Epidermal melanocyte (primary cell): ENCODE data around the gene ZCCHC18.

Experiments used
- DNase-seq: peaks from one replicate; pipeline ENCODE4 v3.0.0; 2011; ENCODE audit warnings: low spot score; ENCODE audit not compliant: insufficient read length

Gene ZCCHC18

DNA sequence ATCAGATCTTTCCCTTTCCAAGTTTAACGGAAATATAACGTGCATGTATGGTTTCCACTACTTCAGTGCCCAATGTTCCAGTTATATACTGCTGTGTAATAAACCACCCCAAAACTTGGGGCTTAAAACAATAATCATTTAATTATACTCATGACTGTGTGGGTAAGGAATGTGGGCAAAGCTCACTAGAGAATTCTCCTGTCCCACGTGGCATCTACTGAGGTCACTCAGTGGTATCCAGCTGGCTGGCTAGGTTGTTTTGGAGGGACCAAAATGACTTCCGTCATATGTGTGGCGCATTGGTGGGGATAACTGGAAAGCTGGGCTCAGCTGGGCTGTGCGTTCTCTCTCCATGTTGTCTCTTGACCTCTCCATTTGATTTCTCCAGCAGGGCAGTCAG lies 18.5 kb downstream of the ZCCHC18 start:
- no peak for DNase-seq

- DNase-seq, result no peak
These were observed 22.4 kb downstream of the ZCCHC18 start for GRCh38 chrX:104134583-104135261.

- no peak for DNase-seq
These were observed 23.4 kb downstream of the ZCCHC18 start for GRCh38 chrX:104135677-104136076.

- peak; percentile 56 for DNase-seq
These were observed 24.1 kb downstream of the ZCCHC18 start for GRCh38 chrX:104136241-104137019.

GRCh38 chrX:104137496-104137895 lies 25.2 kb downstream of the ZCCHC18 start:
- DNase-seq, result no peak

DNA sequence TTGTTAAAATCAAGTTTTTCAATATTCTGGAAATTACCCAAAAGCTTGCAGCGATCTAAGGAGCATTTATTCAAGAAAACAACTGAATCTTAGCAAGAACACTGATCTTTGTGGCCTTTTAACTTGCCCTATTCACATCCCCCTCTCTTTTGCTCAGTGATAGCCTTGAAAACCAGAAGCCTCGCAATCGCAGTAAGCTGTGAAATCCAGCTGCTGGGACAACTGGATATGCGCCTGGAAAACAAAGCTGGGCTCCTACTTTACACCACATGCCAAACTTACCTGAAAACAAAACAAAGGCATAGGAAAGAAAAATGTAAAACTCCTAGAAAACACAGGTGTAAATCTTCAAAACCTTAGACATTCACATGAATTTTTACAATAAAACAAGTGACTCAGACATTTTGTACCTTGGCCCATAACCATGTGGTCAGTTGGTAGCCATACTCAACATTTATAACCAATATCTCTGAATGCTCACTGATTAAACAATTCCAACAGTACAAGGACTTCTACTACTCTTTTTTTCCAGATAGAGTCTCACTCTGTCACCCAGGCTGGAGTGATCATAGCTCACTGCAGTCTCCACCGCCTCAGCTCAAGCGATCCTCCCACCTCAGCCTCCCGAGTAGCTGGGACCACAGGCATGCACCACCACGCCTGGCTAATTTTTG lies 28.9 kb downstream of the ZCCHC18 start:
- no peak for DNase-seq

DNA sequence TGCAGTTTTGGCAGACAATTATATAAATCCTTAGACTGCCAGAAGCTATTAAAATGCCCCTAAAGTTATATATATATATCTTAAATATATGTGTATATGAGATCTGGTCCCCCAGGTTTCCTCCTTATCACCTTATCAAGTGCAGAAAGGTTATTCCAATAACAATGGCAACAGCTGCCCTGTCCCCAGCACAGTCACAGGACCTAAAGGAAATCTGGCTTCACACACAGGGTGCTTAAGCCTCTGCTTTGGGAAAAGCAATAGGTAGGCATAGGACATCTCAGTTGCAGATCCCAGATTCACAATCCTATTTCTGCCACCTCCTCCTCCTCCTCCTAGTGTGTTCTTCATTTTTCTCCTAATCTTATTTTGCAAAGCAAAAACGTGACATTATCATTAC lies 38.7 kb downstream of the ZCCHC18 start:
- DNase-seq, result no peak

- peak; percentile 22 for DNase-seq
These were observed 44.6 kb downstream of the ZCCHC18 start, which contains the start of gene SLC25A53 for GRCh38 chrX:104156630-104157529. TSS of gene SLC25A53 (minus strand) at chrX:104157009. CDS start at chrX:104105257, 51,752 bp downstream.
